Neural cell (in vitro differentiated cells): ENCODE measurements around the gene CROCC2. TPM values are rescaled to one million over a fixed set of nuclear protein-coding genes. Genes with fewer than 3 reads are reported as not detected.

ENCODE experiments used
- H2AFZ ChIP-seq: fragments of 200-600, 300-800 bp; sonication (generic), shearing (Covaris generic); 2 replicates; pipeline ENCODE4 v1.6.0; 2014; ENCODE audit warnings: low read depth, mild to moderate bottlenecking, antibody characterized with exemption, low read length, moderate library complexity
- H3F3A ChIP-seq: fragments of 200-600 bp; shearing (Covaris generic); 2 replicates; pipeline ENCODE4 v1.6.1; 2016; ENCODE audit warnings: mild to moderate bottlenecking, moderate library complexity, mixed read lengths, antibody characterized with exemption, low read length; ENCODE audit not compliant: insufficient read depth, poor library complexity, severe bottlenecking
- H3K27ac ChIP-seq: fragments of 200-600, 300-800 bp; sonication (generic), shearing (Covaris generic); 2 replicates; pipeline ENCODE4 v1.5.1; 2014; ENCODE audit warnings: mild to moderate bottlenecking, low read length, moderate library complexity
- H3K27me3 ChIP-seq: fragments of 300-800, 200-600 bp; sonication (generic), shearing (Covaris generic); 2 replicates; pipeline ENCODE4 v1.6.0; 2014; ENCODE audit warnings: mild to moderate bottlenecking, low read depth, low read length, moderate library complexity; ENCODE audit not compliant: insufficient read depth
- H3K36me3 ChIP-seq: fragments of 300-800, 200-600 bp; sonication (generic), shearing (Covaris generic); 2 replicates; pipeline ENCODE4 v1.5.1; 2014; ENCODE audit warnings: mild to moderate bottlenecking, antibody characterized with exemption, low read length, moderate library complexity; ENCODE audit not compliant: insufficient read depth
- H3K4me2 ChIP-seq: fragments of 300-800, 200-600 bp; sonication (generic), shearing (Covaris generic); 2 replicates; pipeline ENCODE4 v1.6.0; 2014; ENCODE audit warnings: mild to moderate bottlenecking, low read length
- H3K4me3 ChIP-seq: fragments of 300-800, 200-600 bp; sonication (generic), shearing (Covaris generic); 2 replicates; pipeline ENCODE4 v1.5.1; 2014; ENCODE audit warnings: mild to moderate bottlenecking, low read length, moderate library complexity
- H3K79me2 ChIP-seq: fragments of 200-600 bp; shearing (Covaris generic); replicated peaks from 2 replicates; pipeline ENCODE4 v1.6.0; 2014; ENCODE audit warnings: mild to moderate bottlenecking, low read length, moderate library complexity; ENCODE audit not compliant: insufficient read depth
- H3K9ac ChIP-seq: fragments of 300-800, 200-600 bp; sonication (generic), shearing (Covaris generic); 2 replicates; pipeline ENCODE4 v1.6.1; 2016; ENCODE audit warnings: mild to moderate bottlenecking, low read length, mixed read lengths
- H3K9me2 ChIP-seq: fragments of 200-600 bp; shearing (Covaris generic); 2 replicates; pipeline ENCODE4 v1.6.1; 2016; ENCODE audit warnings: mild to moderate bottlenecking, low read length, mixed read lengths; ENCODE audit not compliant: insufficient read depth
- H3K9me3 ChIP-seq: fragments of 200-600, 300-800 bp; sonication (generic), shearing (Covaris generic); 2 replicates; pipeline ENCODE4 v1.6.1; 2016; ENCODE audit warnings: mild to moderate bottlenecking, mixed run types, low read length, moderate library complexity, mixed read lengths
- H4K20me1 ChIP-seq: fragments of 200-600 bp; shearing (Covaris generic); 2 replicates; pipeline ENCODE4 v1.6.1; 2016; ENCODE audit warnings: mild to moderate bottlenecking, mixed run types; ENCODE audit not compliant: insufficient read depth
- CTCF ChIP-seq: fragments of 450-650 bp; IDR thresholded peaks from 2 replicates; pipeline ENCODE4 v1.5.1; 2014; ENCODE audit warnings: antibody characterized with exemption, mild to moderate bottlenecking, moderate library complexity; ENCODE audit not compliant: poor library complexity, severe bottlenecking
- EP300 ChIP-seq: fragments of 450-650 bp; conservative IDR thresholded peaks from 2 replicates; pipeline ENCODE4 v1.6.1; 2014; ENCODE audit warnings: antibody characterized with exemption, mild to moderate bottlenecking, moderate library complexity; ENCODE audit not compliant: poor library complexity, severe bottlenecking
- EZH2 ChIP-seq: fragments of 200-600, 300-800 bp; shearing (Covaris generic), sonication (generic); IDR thresholded peaks from 2 replicates; pipeline ENCODE4 v1.6.1; 2014; ENCODE audit warnings: antibody characterized with exemption, low read length, borderline replicate concordance, mild to moderate bottlenecking; ENCODE audit not compliant: insufficient read depth, poor library complexity, severe bottlenecking
- MXI1 ChIP-seq: fragments of 450-650 bp; conservative IDR thresholded peaks from 2 replicates; pipeline ENCODE4 v1.6.1; 2014; ENCODE audit warnings: antibody characterized with exemption, mild to moderate bottlenecking; ENCODE audit not compliant: poor library complexity, severe bottlenecking
- POLR2AphosphoS5 ChIP-seq: IDR thresholded peaks from 2 replicates; pipeline ENCODE4 v1.6.1; 2012
- RAD21 ChIP-seq: fragments of 450-650 bp; conservative IDR thresholded peaks from 2 replicates; pipeline ENCODE4 v1.6.1; 2014; ENCODE audit warnings: antibody characterized with exemption, mild to moderate bottlenecking, moderate library complexity
- REST ChIP-seq: IDR thresholded peaks from 2 replicates; pipeline ENCODE4 v1.6.1; 2012; ENCODE audit warnings: borderline replicate concordance
- SMC3 ChIP-seq: fragments of 450-650 bp; conservative IDR thresholded peaks from 2 replicates; pipeline ENCODE4 v1.6.1; 2014; ENCODE audit warnings: antibody characterized with exemption, mild to moderate bottlenecking, moderate library complexity; ENCODE audit not compliant: poor library complexity
- TAF1 ChIP-seq: IDR thresholded peaks from 2 replicates; pipeline ENCODE4 v1.6.1; 2012; ENCODE audit warnings: low read depth
- polyA plus RNA-seq: library from polyadenylated mRNA; depleted of rRNA; stranded (reverse); fragments of >200 nt; gene quantifications from 2 replicates; pipeline ENCODE4 v1.2.3, GENCODE V29; 2014

Gene CROCC2
- polyA plus RNA-seq, 1 donor from 2014 or later = 0.09 TPM

GRCh38 chr2:241020201-241020600, 114.1 kb downstream of the CROCC2 start:
- H3K9me2 ChIP-seq = no peaks in the 10 kb centered on the region
- no peak for TF ChIP-seq MXI1
- no peak for TF ChIP-seq REST
- no peak for TF ChIP-seq TAF1
- no peak for TF ChIP-seq SMC3
- TF ChIP-seq EP300 = no peak
- TF ChIP-seq POLR2AphosphoS5 = no peak
- no peak for TF ChIP-seq CTCF
- TF ChIP-seq EZH2 = no peak
- no peak for TF ChIP-seq RAD21
- H3K4me3 ChIP-seq = no peak overlapping the region
- no peak overlapping the region for H3K27ac ChIP-seq
- H3K9me3 ChIP-seq = peaks cover 2% of the 10 kb centered on the region
- H2AFZ ChIP-seq = no peak overlapping the region
- no peak overlapping the region for H3K4me2 ChIP-seq
- H3K9ac ChIP-seq = no peak overlapping the region
- H3K36me3 ChIP-seq = no peaks in the 10 kb centered on the region
- H3K27me3 ChIP-seq = no peaks in the 10 kb centered on the region
- H4K20me1 ChIP-seq = no peaks in the 10 kb centered on the region
- H3K79me2 ChIP-seq = no peaks in the 10 kb centered on the region
- H3F3A ChIP-seq = no peaks in the 10 kb centered on the region

- H3K27me3 ChIP-seq = no peaks in the 10 kb centered on the region
- no peak for TF ChIP-seq REST
- no peaks in the 10 kb centered on the region for H3K36me3 ChIP-seq
- H3K4me2 ChIP-seq = no peak overlapping the region
- H3K9me3 ChIP-seq = peaks cover 2% of the 10 kb centered on the region
- H3F3A ChIP-seq = no peaks in the 10 kb centered on the region
- no peak overlapping the region for H3K4me3 ChIP-seq
- no peak overlapping the region for H3K27ac ChIP-seq
- H2AFZ ChIP-seq = no peak overlapping the region
- no peaks in the 10 kb centered on the region for H3K9me2 ChIP-seq
- no peaks in the 10 kb centered on the region for H4K20me1 ChIP-seq
- no peaks in the 10 kb centered on the region for H3K79me2 ChIP-seq
- H3K9ac ChIP-seq = no peak overlapping the region
Observed at GRCh38 chr2:241020629-241021190, 114.6 kb downstream of the CROCC2 start.
